Loucy (cell line): ENCODE data around the gene NBAS.

Source experiments
- EZH2phosphoT487 ChIP-seq: fragments of 200-600 bp; IDR thresholded peaks from 2 replicates; pipeline ENCODE4 v1.6.1; 2018; ENCODE audit warnings: antibody characterized with exemption, mild to moderate bottlenecking, moderate library complexity, borderline replicate concordance
- TF ChIP-seq, protein P1 (sequence below): fragments of 200-600 bp; sonication (generic); conservative IDR thresholded peaks from 2 replicates; pipeline ENCODE4 v1.5.1; 2014; ENCODE audit warnings: mild to moderate bottlenecking, antibody characterized with exemption, low read length

DNA sequence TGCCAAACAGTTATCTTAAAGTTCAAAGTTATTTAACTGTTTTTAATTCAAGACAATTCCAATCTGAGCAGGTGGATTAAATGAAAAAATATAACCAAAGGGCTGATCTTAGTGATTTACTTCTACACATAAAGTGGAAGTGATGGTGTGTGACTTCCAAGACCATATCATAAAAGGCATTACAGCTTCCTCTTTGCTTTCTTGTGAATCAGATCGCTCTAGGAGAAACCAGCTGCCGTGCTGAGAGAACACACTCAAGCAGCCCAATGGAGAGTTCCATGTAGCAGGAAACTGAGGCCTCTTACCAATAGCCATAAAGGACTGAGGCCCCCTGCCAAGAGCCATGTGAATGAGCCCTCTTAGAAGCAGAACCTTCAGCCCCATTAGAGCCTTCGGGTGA, 197.4 kb downstream of the NBAS start:
- TF ChIP-seq, protein P1, sequence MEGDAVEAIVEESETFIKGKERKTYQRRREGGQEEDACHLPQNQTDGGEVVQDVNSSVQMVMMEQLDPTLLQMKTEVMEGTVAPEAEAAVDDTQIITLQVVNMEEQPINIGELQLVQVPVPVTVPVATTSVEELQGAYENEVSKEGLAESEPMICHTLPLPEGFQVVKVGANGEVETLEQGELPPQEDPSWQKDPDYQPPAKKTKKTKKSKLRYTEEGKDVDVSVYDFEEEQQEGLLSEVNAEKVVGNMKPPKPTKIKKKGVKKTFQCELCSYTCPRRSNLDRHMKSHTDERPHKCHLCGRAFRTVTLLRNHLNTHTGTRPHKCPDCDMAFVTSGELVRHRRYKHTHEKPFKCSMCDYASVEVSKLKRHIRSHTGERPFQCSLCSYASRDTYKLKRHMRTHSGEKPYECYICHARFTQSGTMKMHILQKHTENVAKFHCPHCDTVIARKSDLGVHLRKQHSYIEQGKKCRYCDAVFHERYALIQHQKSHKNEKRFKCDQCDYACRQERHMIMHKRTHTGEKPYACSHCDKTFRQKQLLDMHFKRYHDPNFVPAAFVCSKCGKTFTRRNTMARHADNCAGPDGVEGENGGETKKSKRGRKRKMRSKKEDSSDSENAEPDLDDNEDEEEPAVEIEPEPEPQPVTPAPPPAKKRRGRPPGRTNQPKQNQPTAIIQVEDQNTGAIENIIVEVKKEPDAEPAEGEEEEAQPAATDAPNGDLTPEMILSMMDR, result no peak
- no peak for TF ChIP-seq EZH2phosphoT487
